Stomach smooth muscle (tissue), 2 donors: ENCODE measurements around the gene FAM20B.

Experiments used
- H3K27ac ChIP-seq: one replicate; pipeline ENCODE4 v1.7.0; 2013; ENCODE audit warnings: mild to moderate bottlenecking, low read length, inconsistent platforms
- H3K27me3 ChIP-seq, 2 donors: one replicate each; pipeline ENCODE4 v1.7.0; 2013; ENCODE audit warnings: low read length in 2 of 2; ENCODE audit not compliant: insufficient read depth in 2 of 2, control insufficient read depth in 1 of 2
- H3K36me3 ChIP-seq, 2 donors: one replicate each; pipeline ENCODE4 v1.7.0; 2013; ENCODE audit warnings: low read length in 2 of 2; ENCODE audit not compliant: control insufficient read depth in 2 of 2, insufficient read depth in 2 of 2
- H3K4me1 ChIP-seq: one replicate; pipeline ENCODE4 v1.7.0; 2013; ENCODE audit warnings: low read length; ENCODE audit not compliant: control insufficient read depth, insufficient read depth
- H3K4me3 ChIP-seq, 2 donors: one replicate each; pipeline ENCODE4 v1.7.0; 2013; ENCODE audit warnings: low read length in 2 of 2
- H3K9ac ChIP-seq, 2 donors: one replicate each; pipeline ENCODE4 v1.7.0; 2013; ENCODE audit warnings: low read length in 2 of 2, mild to moderate bottlenecking in 1 of 2
- H3K9me3 ChIP-seq, 2 donors: one replicate each; pipeline ENCODE4 v1.7.0; 2013; ENCODE audit warnings: low read length in 2 of 2; ENCODE audit not compliant: control insufficient read depth in 2 of 2
- donor health status: healthy.
- donor health status: Pancreatic carcinoma.

FAM20B gene

DNA sequence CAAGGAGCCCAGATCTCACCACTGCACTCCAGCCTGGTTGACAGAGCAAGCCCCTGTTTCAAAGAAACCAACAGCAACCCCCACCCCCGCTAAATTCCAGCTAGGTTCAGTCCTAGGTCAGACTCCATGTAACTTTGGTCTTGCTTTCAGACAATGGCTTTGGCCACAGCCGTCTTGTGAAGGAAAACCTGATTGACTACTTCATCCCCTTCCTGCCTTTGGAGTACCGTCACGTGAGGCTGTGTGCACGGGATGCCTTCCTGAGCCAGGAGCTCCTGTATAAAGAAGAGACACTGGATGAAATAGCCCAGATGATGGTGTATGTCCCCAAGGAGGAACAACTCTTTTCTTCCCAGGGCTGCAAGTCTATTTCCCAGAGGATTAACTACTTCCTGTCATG is 69.1 kb downstream of the FAM20B start:
- H3K4me3 ChIP-seq: no peak overlapping the region
- no peaks in the 10 kb centered on the region for H3K9me3 ChIP-seq
- no peak overlapping the region for H3K9ac ChIP-seq
- H3K27ac ChIP-seq: no peak overlapping the region
- H3K4me1 ChIP-seq: peaks cover 10% of the 10 kb centered on the region
- H3K36me3 ChIP-seq: peaks cover 38 to 39% of the 10 kb centered on the region in 2 donors
- no peaks in the 10 kb centered on the region for H3K27me3 ChIP-seq

DNA sequence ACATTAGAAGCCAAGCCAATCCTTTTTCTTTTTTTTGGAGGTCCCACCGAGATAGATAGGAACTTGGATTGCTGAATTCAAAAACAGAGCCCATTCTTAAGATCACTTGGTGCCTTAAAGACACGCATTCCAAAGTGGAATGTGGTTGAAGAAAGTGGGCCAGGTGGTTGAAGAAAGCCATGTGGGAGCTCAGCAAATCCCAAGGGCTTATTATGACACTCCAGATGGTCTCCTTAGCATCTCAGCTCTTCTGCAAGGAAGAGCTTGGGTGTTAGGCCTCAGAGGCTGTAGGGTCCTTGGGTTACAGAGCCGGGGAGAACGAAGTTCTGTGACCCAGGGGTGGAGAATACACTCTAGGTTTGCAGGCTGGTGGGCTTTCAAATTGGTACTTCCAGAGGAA is 69.7 kb downstream of the FAM20B start:
- Histone ChIP-seq H3K27ac (no peak overlapping the region), H3K9me3 (no peaks in the 10 kb centered on the region), H3K9ac (no peak overlapping the region), H3K27me3 (no peaks in the 10 kb centered on the region), H3K36me3 (peaks cover 38 to 39% of the 10 kb centered on the region in 2 donors), H3K4me1 (peaks cover 10% of the 10 kb centered on the region), H3K4me3 (no peak overlapping the region)

- H3K4me1 ChIP-seq: peaks cover 10% of the 10 kb centered on the region
- H3K27me3 ChIP-seq: no peaks in the 10 kb centered on the region
- peaks cover 38 to 40% of the 10 kb centered on the region in 2 donors for H3K36me3 ChIP-seq
- no peak overlapping the region for H3K4me3 ChIP-seq
- no peak overlapping the region for H3K9ac ChIP-seq
- H3K27ac ChIP-seq: no peak overlapping the region
- no peaks in the 10 kb centered on the region for H3K9me3 ChIP-seq
These were observed 70.2 kb downstream of the FAM20B start for GRCh38 chr1:179095924-179096323.

DNA sequence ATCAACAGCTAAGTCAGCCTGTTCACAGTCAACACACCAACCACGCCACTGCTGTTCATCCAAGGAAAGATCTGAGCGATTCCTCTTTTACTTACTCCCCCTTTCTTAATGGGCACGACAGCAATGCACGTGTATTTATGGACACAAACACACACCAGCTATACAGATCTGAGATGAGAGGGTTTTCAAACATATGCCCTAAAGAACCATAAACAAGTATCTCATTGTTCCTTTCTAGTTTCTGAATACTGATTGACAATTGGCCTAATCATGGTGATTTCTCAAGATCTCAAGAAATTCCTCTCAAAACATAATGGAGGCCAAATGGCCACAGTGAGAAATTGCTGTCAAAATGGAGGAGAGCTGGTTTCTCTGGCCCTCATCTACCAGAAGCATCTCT is 74.2 kb downstream of the FAM20B start:
- Histone ChIP-seq H3K4me3 (no peak overlapping the region), H3K4me1 (no peaks in the 10 kb centered on the region), H3K27ac (no peak overlapping the region), H3K9ac (no peak overlapping the region), H3K27me3 (no peaks in the 10 kb centered on the region), H3K36me3 (peaks cover 19 to 22% of the 10 kb centered on the region in 2 donors), H3K9me3 (no peaks in the 10 kb centered on the region)

DNA sequence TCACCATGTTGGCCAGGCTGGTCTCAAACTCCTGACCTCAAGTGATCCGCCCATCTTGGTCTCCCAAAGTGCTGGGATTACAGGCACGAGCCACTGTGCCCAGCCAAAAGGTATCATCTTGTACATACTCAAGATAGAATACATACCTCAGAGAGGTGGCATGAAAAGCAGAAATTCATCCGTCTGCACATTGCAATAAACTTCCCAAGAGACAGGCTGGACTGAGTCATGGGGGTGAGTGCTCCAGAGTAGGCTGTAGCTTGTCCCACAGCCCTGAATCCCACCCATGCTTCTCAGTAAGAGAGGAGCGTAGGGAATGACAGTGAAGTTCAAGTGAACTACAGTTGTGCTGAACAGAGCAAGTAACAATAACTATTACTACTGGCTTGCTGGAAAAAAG is 75.9 kb downstream of the FAM20B start:
- Histone ChIP-seq H3K27ac (no peak overlapping the region), H3K9ac (no peak overlapping the region), H3K4me3 (no peak overlapping the region), H3K36me3 (peaks cover 6 to 9% of the 10 kb centered on the region in 2 donors), H3K27me3 (no peaks in the 10 kb centered on the region), H3K9me3 (no peaks in the 10 kb centered on the region), H3K4me1 (no peaks in the 10 kb centered on the region)

DNA sequence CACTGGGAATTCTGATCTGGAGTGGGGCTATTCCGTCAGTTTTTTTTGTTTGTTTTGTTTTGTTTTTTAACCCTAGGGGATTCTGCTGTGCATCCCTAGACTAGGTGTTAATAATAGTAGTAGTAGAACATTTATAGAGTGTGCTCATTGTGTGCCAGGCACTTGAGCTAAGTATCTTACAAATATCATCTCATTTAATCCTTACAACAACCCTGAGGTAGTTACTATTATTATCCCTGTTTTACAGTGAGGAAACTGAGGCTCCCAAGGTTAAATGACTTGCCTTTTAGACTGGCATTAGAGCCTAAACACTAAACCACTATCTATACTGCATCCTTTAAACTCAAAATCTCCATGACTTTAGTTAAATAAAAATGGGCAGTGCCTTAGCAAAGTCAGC is 78.3 kb downstream of the FAM20B start:
- no peaks in the 10 kb centered on the region for H3K9me3 ChIP-seq
- H3K4me3 ChIP-seq: no peak overlapping the region
- no peaks in the 10 kb centered on the region for H3K27me3 ChIP-seq
- no peak overlapping the region for H3K9ac ChIP-seq
- peaks cover 13 to 20% of the 10 kb centered on the region in 2 donors for H3K36me3 ChIP-seq
- peaks cover 2% of the 10 kb centered on the region for H3K4me1 ChIP-seq
- no peak overlapping the region for H3K27ac ChIP-seq

- no peaks in the 10 kb centered on the region for H3K9me3 ChIP-seq
- H3K27me3 ChIP-seq: no peaks in the 10 kb centered on the region
- no peak overlapping the region for H3K4me3 ChIP-seq
- no peak overlapping the region for H3K9ac ChIP-seq
- no peak overlapping the region for H3K27ac ChIP-seq
- peaks cover 13 to 25% of the 10 kb centered on the region in 2 donors for H3K36me3 ChIP-seq
- H3K4me1 ChIP-seq: peaks cover 2% of the 10 kb centered on the region
These were observed 79.0 kb downstream of the FAM20B start for GRCh38 chr1:179104611-179105250.

GRCh38 chr1:179105393-179105792 is 79.7 kb downstream of the FAM20B start:
- Histone ChIP-seq H3K36me3 (peaks cover 19 to 30% of the 10 kb centered on the region in 2 donors), H3K4me1 (peaks cover 2% of the 10 kb centered on the region), H3K9ac (no peak overlapping the region), H3K27ac (no peak overlapping the region), H3K27me3 (no peaks in the 10 kb centered on the region), H3K4me3 (no peak overlapping the region), H3K9me3 (no peaks in the 10 kb centered on the region)

DNA sequence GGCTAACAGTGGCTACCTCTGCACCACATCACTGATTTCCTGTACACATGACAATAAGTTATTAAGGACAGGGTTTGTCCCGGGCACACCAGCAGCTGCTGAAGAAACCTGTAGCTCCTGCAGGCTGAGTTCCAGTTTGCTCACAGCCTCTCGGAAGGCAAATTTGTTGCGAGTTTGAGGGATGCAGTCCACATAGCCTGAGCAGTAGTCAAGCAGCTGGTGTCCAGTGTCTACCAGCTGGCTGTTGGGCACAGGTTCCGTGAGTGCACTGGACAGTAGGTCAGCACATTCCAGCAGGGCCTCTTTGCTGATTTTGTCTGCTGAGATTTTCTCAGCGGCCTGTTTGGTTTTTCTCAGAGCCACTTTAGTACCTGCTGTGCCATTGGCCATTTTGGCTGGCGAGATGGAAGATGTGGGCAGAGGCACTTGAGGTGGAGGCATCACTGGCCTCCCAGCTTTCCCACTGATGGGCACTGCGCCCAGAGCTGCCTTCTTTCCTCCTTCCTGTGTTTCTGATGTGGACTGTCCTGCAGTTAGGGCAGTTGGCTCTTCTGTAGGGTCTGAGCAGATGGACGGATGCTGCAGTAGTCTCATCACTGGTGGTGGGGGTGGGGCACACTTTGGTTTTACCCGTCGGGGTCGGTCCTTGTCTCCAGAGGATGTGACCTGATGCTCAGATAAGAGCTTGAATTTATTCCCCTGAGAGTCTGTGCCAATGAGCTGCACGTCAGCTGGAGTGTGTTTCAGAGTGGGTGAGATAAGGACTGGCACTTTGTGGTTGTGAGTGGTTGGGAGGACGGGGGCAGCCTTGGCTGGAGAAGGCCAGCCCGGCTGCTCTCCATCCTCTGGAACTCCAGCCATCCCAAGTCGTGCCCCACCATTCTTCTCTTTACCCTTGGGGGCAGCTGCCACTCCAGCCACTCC is 82.3 kb downstream of the FAM20B start:
- H3K36me3 ChIP-seq: peaks cover 28 to 33% of the 10 kb centered on the region in 2 donors
- no peak overlapping the region for H3K4me3 ChIP-seq
- H3K9me3 ChIP-seq: no peaks in the 10 kb centered on the region
- H3K9ac ChIP-seq: no peak overlapping the region
- peaks cover 2% of the 10 kb centered on the region for H3K4me1 ChIP-seq
- no peaks in the 10 kb centered on the region for H3K27me3 ChIP-seq
- H3K27ac ChIP-seq: no peak overlapping the region

DNA sequence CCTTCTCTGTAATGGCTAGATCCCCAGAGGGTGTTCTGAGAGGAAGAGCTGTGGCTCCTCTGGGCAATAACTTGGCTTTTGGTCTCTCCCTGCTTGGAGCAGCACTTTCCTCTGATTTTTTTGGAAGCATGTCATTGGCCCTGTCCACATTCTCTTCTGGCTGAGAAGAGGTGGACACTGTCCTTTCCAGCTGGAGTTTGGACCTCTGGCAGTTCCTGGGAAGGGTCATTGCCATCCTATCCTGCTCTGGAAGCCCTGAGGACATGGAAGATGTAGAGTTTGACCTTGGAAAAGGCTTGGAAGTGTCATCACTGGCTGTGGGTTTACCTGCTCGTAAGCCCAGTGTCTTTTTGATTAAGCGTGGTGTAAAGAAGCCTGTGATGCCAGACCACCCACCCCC is 83.0 kb downstream of the FAM20B start:
- Histone ChIP-seq H3K27ac (no peak overlapping the region), H3K36me3 (peaks cover 28 to 34% of the 10 kb centered on the region in 2 donors)

DNA sequence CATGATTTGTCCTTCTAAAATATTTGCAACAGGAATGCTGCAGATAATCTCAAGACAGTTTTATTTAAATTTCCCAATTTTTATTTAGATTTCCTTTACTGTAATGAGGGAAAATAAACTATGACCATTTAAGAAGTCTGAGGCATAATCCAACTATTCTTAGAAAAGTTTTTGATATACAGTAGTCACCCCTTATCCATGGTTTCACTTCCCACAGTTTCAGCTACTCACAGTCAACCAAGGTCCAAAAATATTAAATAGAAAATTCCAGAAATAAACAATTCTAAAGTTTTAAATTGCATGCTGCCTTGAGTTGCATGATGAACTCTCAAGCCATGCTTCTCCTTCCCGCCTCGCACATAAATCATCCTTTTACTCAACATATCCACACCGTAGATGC is 89.5 kb downstream of the FAM20B start:
- H3K4me1 ChIP-seq: no peaks in the 10 kb centered on the region
- no peak overlapping the region for H3K27ac ChIP-seq
- no peaks in the 10 kb centered on the region for H3K27me3 ChIP-seq
- no peak overlapping the region for H3K4me3 ChIP-seq
- no peaks in the 10 kb centered on the region for H3K9me3 ChIP-seq
- peaks cover 21 to 32% of the 10 kb centered on the region in 2 donors for H3K36me3 ChIP-seq
- H3K9ac ChIP-seq: no peak overlapping the region

More for the DNA sequence above, 83.0 kb downstream of the FAM20B start:
- Histone ChIP-seq H3K27me3 (no peaks in the 10 kb centered on the region), H3K9ac (no peak overlapping the region), H3K9me3 (no peaks in the 10 kb centered on the region), H3K4me3 (no peak overlapping the region), H3K4me1 (peaks cover 2% of the 10 kb centered on the region)
